Measurements from ENCODE around the gene MICU1.

MICU1 gene

GRCh38 chr10:72322280-72323058 is 303.4 kb downstream of the MICU1 start:
- peak; percentile 25 for DNase-seq

DNA sequence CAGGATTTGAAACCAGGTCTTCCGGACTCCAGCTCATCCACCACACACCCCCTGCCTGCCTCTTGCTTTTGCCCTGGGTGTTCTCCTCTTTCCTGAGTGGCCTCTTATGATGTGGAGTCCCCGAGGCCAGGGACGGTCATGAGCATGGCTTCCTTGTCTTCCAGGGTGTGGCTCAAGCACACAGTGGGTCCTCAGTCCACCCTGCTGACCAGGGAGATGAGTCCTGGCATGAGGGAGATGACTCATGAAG is 303.9 kb downstream of the MICU1 start:
- DNase-seq = no peak

DNA sequence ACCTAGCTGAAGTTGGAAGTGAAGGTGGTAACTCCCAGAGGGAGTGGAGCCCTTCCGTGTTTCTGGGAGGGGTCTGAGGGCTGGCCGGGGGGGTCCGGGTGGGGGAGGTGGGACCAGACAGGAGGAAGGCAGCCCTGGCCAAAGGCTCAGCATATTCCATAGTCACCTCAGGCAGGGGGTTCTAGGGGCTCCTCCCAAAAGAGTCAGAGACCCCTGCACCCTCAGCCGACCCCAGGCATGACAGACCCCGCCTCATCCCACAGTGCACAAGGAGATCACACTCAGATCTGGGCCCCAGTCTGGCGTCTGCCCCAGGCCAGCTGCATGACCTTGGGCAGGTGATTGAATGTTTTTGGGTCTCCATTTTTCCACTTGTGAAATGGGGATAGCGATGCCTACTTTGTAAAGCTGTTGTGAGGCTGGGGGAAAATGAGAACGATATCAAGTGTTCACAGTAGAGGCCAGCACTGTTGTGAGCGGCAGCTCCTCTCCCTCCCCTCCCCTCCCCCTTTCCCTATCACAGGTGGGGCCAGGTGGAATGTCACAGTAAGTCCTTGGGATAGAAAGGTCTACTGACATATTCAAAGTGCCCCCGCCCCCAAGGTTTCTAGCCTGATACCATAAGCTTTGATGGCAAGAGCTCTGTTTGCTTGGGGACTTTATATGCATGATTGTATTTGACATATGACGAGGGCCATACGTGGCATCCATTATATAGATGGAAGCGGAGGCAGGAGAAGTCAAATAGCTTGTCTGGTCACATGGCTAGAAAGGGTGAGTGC is 304.4 kb downstream of the MICU1 start:
- peak; percentile 33 for DNase-seq

- DNase-seq = peak; percentile 83
Measured at GRCh38 chr10:72320676-72321247, 305.1 kb downstream of the MICU1 start.

DNA sequence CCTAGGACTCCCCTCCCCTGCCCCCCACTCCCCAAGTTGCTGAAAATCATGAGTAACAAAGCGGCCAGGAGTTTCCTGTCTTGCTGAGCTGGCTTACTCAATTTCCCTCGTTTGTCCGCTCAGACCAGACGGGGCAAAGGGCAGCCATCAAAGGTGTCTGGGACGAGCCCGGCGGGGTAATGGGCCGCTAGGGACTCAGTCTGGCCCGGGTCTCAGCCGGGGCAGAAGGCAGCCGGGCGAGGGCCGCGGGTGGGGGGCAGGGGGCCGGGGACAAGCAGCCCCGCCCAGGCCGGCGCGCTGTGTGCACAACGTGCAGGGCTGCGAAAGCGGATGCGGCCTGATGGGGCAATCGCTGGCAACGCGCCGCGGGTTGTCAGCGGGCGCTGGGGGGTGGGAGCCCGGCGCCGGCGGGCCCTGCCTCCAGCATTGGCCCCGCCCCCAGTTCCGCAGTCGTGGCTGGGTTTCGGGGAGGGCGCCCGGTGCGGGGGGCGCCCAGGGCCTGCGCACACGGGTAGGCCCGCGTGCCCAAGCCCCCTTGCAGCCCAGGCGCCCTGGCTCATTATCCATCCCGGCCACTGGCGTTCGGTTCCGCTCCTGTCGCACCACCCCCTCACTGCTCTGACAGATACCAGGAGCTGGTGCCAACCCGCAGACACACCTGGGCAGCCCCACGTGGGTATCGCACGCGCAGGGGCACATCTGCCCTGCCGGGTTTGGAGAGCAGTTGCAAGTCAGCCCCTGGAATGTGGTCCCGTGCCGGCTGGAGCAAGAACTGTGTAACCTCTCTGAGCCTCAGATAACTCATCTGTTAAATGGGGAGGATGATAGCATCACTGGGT is 306.2 kb downstream of the MICU1 start:
- peak; percentile 92 for DNase-seq

GRCh38 chr10:72318418-72319262 is 307.2 kb downstream of the MICU1 start:
- DNase-seq = no peak

Measured in femur (tissue), 1 donor.